ENCODE data around the gene RPRD1A. TPM values are rescaled to one million over a fixed set of nuclear protein-coding genes. Genes with fewer than 3 reads are reported as not detected.
A peak's percentile ranks its signal among the peaks of the same experiment; 100 is the strongest.

Gene RPRD1A
- total and polyA plus RNA-seq, 3 donors from 2014 or later = 73.4 to 104 (median 98.6) TPM

GRCh38 chr18:35948080-35948479 is 119.3 kb downstream of the RPRD1A start:
- Histone ChIP-seq H3K4me1 (no peaks in the 10 kb centered on the region), H3K4me3 (no peak overlapping the region), H3K27me3 (no peaks in the 10 kb centered on the region), H3K27ac (peak overlapping the region; percentile 39 to 92), H3K9me3 (no peaks in the 10 kb centered on the region), H3K36me3 (ENCODE audit: low read depth, missing control alignments) (no peaks in the 10 kb centered on the region)
- WGBS, 2 donors = 46 to 54% methylated on average over 3 of the region's 3 CpGs
- no peak for DNase-seq
- TF ChIP-seq CTCF (IDR thresholded peaks at IDR 0.05) (no peak), POLR2A (IDR thresholded peaks at IDR 0.05) (no peak)
- intact Hi-C loops (cut with DNase I; ENCODE audit: low total_unique reads) = no loop called here

- Histone ChIP-seq H3K27ac (no peak overlapping the region), H3K9me3 (no peaks in the 10 kb centered on the region), H3K27me3 (no peaks in the 10 kb centered on the region), H3K4me1 (peaks cover 15% of the 10 kb centered on the region), H3K4me3 (no peak overlapping the region), H3K36me3 (ENCODE audit: low read depth, missing control alignments) (no peaks in the 10 kb centered on the region)
- TF ChIP-seq POLR2A (IDR thresholded peaks at IDR 0.05) (no peak), CTCF (IDR thresholded peaks at IDR 0.05) (no peak)
- DNase-seq = no peak
- 87 to 97% methylated on average over 6 of the region's 6 CpGs for WGBS, 2 donors
- intact Hi-C loops (cut with DNase I; ENCODE audit: low total_unique reads) = no loop called here
Measured at GRCh38 chr18:35942661-35943060, 124.7 kb downstream of the RPRD1A start.

GRCh38 chr18:35942133-35942532 is 125.2 kb downstream of the RPRD1A start:
- intact Hi-C loops (cut with DNase I; ENCODE audit: low total_unique reads) = no loop called here
- DNase-seq = no peak
- Histone ChIP-seq H3K27me3 (no peaks in the 10 kb centered on the region), H3K4me3 (no peak overlapping the region), H3K4me1 (peaks cover 20% of the 10 kb centered on the region), H3K9me3 (no peaks in the 10 kb centered on the region), H3K36me3 (ENCODE audit: low read depth, missing control alignments) (no peaks in the 10 kb centered on the region), H3K27ac (peak overlapping the region in 1 of 2 donors; percentile 78)
- TF ChIP-seq CTCF (IDR thresholded peaks at IDR 0.05) (no peak), POLR2A (IDR thresholded peaks at IDR 0.05) (no peak)

GRCh38 chr18:35941299-35941698 is 126.1 kb downstream of the RPRD1A start:
- Histone ChIP-seq H3K4me3 (no peak overlapping the region), H3K27me3 (no peaks in the 10 kb centered on the region), H3K27ac (peak overlapping the region; percentile 78), H3K4me1 (peaks cover 23% of the 10 kb centered on the region), H3K36me3 (ENCODE audit: low read depth, missing control alignments) (no peaks in the 10 kb centered on the region), H3K9me3 (no peaks in the 10 kb centered on the region)
- 49 to 57% methylated on average over 6 of the region's 6 CpGs for WGBS, 2 donors
- intact Hi-C loops (cut with DNase I; ENCODE audit: low total_unique reads) = no loop called here
- TF ChIP-seq POLR2A (IDR thresholded peaks at IDR 0.05) = no peak
- no peak for TF ChIP-seq CTCF (IDR thresholded peaks at IDR 0.05)
- no peak for DNase-seq

Other genes with a start within 250 kb of the RPRD1A start
- gene SLC39A6, start 61.8 kb upstream of the RPRD1A start, total RNA-seq = 10 to 100 TPM; 51.4 to 53.8 TPM
- 38.1 TPM for gene SLC39A6, start 61.8 kb upstream of the RPRD1A start, polyA plus RNA-seq (ENCODE audit: insufficient read depth, low read depth, low replicate concordance)
- gene ELP2, start 62.3 kb upstream of the RPRD1A start, total RNA-seq = 10 to 100 TPM; 94.8 to 95.2 TPM
- gene ELP2, start 62.3 kb upstream of the RPRD1A start, polyA plus RNA-seq (ENCODE audit: insufficient read depth, low read depth, low replicate concordance) = 81.0 TPM
- gene MOCOS, start 119.9 kb upstream of the RPRD1A start, total RNA-seq = 1 to 10 TPM; 1.5 to 1.9 TPM
- 2.9 TPM for gene MOCOS, start 119.9 kb upstream of the RPRD1A start, polyA plus RNA-seq (ENCODE audit: insufficient read depth, low read depth, low replicate concordance)
- 10 to 100 TPM; 37.3 to 46.8 TPM for gene FHOD3, start 230.2 kb upstream of the RPRD1A start, total RNA-seq
- 6.5 TPM for gene FHOD3, start 230.2 kb upstream of the RPRD1A start, polyA plus RNA-seq (ENCODE audit: insufficient read depth, low read depth, low replicate concordance)

All from testis (tissue), 3 donors.